GM23248 (cell line): ENCODE measurements around the gene P2RY2.

Experiments used
- EZH2 ChIP-seq: fragments of 200-600 bp; sonication (generic); IDR thresholded peaks from 2 replicates; pipeline ENCODE4 v1.6.1; 2018; ENCODE audit warnings: antibody characterized with exemption, mild to moderate bottlenecking; ENCODE audit not compliant: insufficient read depth, poor library complexity, severe bottlenecking
- EZH2phosphoT487 ChIP-seq: fragments of 200-600 bp; sonication (generic); IDR thresholded peaks from 2 replicates; pipeline ENCODE4 v1.6.1; 2018; ENCODE audit warnings: antibody characterized with exemption, moderate library complexity, mild to moderate bottlenecking, low read depth; ENCODE audit not compliant: insufficient read depth

GRCh38 chr11:73174495-73174791 is 43.6 kb upstream of the P2RY2 start:
- TF ChIP-seq EZH2phosphoT487: no peak
- TF ChIP-seq EZH2: no peak
